A673 (cell line): ENCODE measurements around the gene NUP93. TPM values are rescaled to one million over a fixed set of nuclear protein-coding genes. Genes with fewer than 3 reads are reported as not detected.

Experiments used
- BruUV-seq: library from RNA; stranded (reverse); fragments of 400-500 nt; replicated peaks from 2 replicates; lab custom pipeline; 2021; lab: Mats Ljungman, UMichigan
- CTCF ChIA-PET: fragments of 300-600 bp; sonication (Branson Sonifier 250); formaldehyde crosslinking; loops from one replicate; lab custom pipeline; 2022; ENCODE audit warnings: antibody characterized with exemption; lab: Charles Lee
- POLR2A ChIA-PET: fragments of 300-600 bp; sonication (Branson Sonifier 250); formaldehyde crosslinking; loops from one replicate; lab custom pipeline; 2022; ENCODE audit warnings: antibody characterized with exemption; ENCODE audit not compliant: low non-redundant PET; lab: Charles Lee
- DNase-seq: peaks from one replicate; pipeline ENCODE4 v3.0.0-alpha.2; 2015; ENCODE audit warnings: low spot score
- H3K27ac ChIP-seq: fragments of 200-600 bp; sonication (generic); 2 replicates; pipeline ENCODE4 v1.5.1; 2016; ENCODE audit warnings: mixed run types, low read depth, mild to moderate bottlenecking, mixed read lengths, antibody characterized with exemption, low read length; ENCODE audit not compliant: poor library complexity, severe bottlenecking
- H3K27me3 ChIP-seq: fragments of 200-600 bp; sonication (generic); replicated peaks from 2 replicates; pipeline ENCODE4 v1.6.1; 2017; ENCODE audit warnings: mixed run types, low read depth, mild to moderate bottlenecking, mixed read lengths, antibody characterized with exemption, low read length; ENCODE audit not compliant: insufficient read depth, poor library complexity
- H3K36me3 ChIP-seq: fragments of 200-600 bp; sonication (generic); 2 replicates; pipeline ENCODE4 v1.6.1; 2016; ENCODE audit warnings: mixed run types, mild to moderate bottlenecking, mixed read lengths, antibody characterized with exemption, low read length; ENCODE audit not compliant: insufficient read depth, poor library complexity, severe bottlenecking
- H3K4me1 ChIP-seq: fragments of 200-600 bp; sonication (generic); 2 replicates; pipeline ENCODE4 v1.6.1; 2017; ENCODE audit warnings: mixed run types, mild to moderate bottlenecking, mixed read lengths, antibody characterized with exemption, low read length; ENCODE audit not compliant: insufficient read depth, poor library complexity, severe bottlenecking
- H3K4me3 ChIP-seq: fragments of 200-600 bp; sonication (generic); 2 replicates; pipeline ENCODE4 v1.5.1; 2016; ENCODE audit warnings: low read depth, mixed run types, mild to moderate bottlenecking, mixed read lengths, low read length; ENCODE audit not compliant: poor library complexity, severe bottlenecking
- H3K9me3 ChIP-seq: fragments of 200-600 bp; sonication (generic); 2 replicates; pipeline ENCODE4 v1.6.1; 2016; ENCODE audit warnings: mixed run types, low read depth, mild to moderate bottlenecking, mixed read lengths, antibody characterized with exemption, low read length; ENCODE audit not compliant: poor library complexity, severe bottlenecking
- CTCF ChIP-seq: fragments of 300-800, 200-600 bp; sonication (generic); conservative IDR thresholded peaks from 2 replicates; pipeline ENCODE4 v1.5.1; 2017; ENCODE audit warnings: low read depth, mild to moderate bottlenecking, antibody characterized with exemption, low read length, moderate library complexity, mixed read lengths
- EZH2 ChIP-seq: fragments of 200-600 bp; sonication (generic); IDR thresholded peaks from 2 replicates; pipeline ENCODE4 v1.6.1; 2017; ENCODE audit warnings: borderline replicate concordance, low read depth, mild to moderate bottlenecking, mixed read lengths, antibody characterized with exemption, low read length; ENCODE audit not compliant: poor library complexity, severe bottlenecking
- intact Hi-C: fragments of 100-400 bp; cut with micrococcal nuclease; formaldehyde crosslinking; loops from one replicate; pipeline ENCODE4 v1.10.0; 2022; ENCODE audit not compliant: unreplicated experiment
- total RNA-seq: library from RNA; stranded (reverse); gene quantifications from 2 replicates; pipeline ENCODE4 v1.2.3, GENCODE V29; 2021

Gene NUP93
- total RNA-seq, 1 experiment from 2014 or later = 155 TPM

DNA sequence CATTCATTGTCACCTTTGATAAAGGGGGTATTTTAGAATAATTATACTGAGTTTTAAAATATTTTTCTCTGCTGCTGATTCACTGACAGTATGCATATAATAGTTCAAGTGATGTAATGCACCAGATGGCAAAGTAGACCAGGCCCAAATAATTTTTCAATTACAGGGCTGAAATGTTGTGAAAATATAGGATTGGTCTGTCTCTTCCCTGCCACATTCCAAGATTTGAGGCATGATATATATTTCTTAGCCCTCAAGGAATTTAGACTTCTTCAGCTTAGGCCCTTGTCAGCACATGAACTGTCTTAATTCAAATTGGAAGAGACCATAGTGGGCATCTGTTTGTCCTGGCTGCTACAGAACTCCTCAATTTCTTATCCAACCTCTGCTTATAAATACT lies 95.9 kb downstream of the NUP93 start:
- intact Hi-C loops = no loop called here
- no TSS peak for BruUV-seq
- no peak overlapping the region for H3K27ac ChIP-seq
- TF ChIP-seq EZH2 (no peak), CTCF (no peak)
- no peaks in the 10 kb centered on the region for H3K27me3 ChIP-seq
- H3K4me1 ChIP-seq = no peaks in the 10 kb centered on the region
- no peak overlapping the region for H3K4me3 ChIP-seq
- ChIA-PET POLR2A (no interaction called here), CTCF (no interaction called here)
- H3K36me3 ChIP-seq = peaks cover 31% of the 10 kb centered on the region
- no peak for DNase-seq
- no peaks in the 10 kb centered on the region for H3K9me3 ChIP-seq

GRCh38 chr16:56828647-56829046 lies 98.7 kb downstream of the NUP93 start:
- intact Hi-C loops = no loop called here
- Histone ChIP-seq H3K4me1 (no peaks in the 10 kb centered on the region), H3K9me3 (no peaks in the 10 kb centered on the region), H3K4me3 (no peak overlapping the region), H3K27ac (no peak overlapping the region), H3K27me3 (no peaks in the 10 kb centered on the region), H3K36me3 (peaks cover 45% of the 10 kb centered on the region)
- CTCF ChIA-PET = no interaction called here
- POLR2A ChIA-PET = no interaction called here
- BruUV-seq = no TSS peak
- no peak for DNase-seq
- TF ChIP-seq EZH2 (no peak), CTCF (no peak)

- POLR2A ChIA-PET = no interaction called here
- H3K4me1 ChIP-seq = no peaks in the 10 kb centered on the region
- H3K9me3 ChIP-seq = no peaks in the 10 kb centered on the region
- no peaks in the 10 kb centered on the region for H3K27me3 ChIP-seq
- intact Hi-C loops = no loop called here
- TF ChIP-seq EZH2 (no peak), CTCF (no peak)
- peaks cover 50% of the 10 kb centered on the region for H3K36me3 ChIP-seq
- no peak overlapping the region for H3K4me3 ChIP-seq
- CTCF ChIA-PET = no interaction called here
- no peak for DNase-seq
- no TSS peak for BruUV-seq
- no peak overlapping the region for H3K27ac ChIP-seq
These were observed 100.7 kb downstream of the NUP93 start for GRCh38 chr16:56830669-56831068.
